NB4 (cell line): ENCODE data around the gene RAD51B.

Experiments
- MYC ChIP-seq: IDR thresholded peaks from 2 replicates; pipeline ENCODE4 v1.6.1; 2011; ENCODE audit warnings: low read depth, low read length
- POLR2A ChIP-seq: IDR thresholded peaks from 2 replicates; pipeline ENCODE4 v1.6.1; 2011; ENCODE audit warnings: mild to moderate bottlenecking; ENCODE audit not compliant: insufficient read length; ENCODE audit errors: extremely low read depth
- TF ChIP-seq, protein P1 (sequence below): IDR thresholded peaks from one replicate; pipeline ENCODE4 v1.5.1; 2012; ENCODE audit warnings: low read depth, low read length

DNA sequence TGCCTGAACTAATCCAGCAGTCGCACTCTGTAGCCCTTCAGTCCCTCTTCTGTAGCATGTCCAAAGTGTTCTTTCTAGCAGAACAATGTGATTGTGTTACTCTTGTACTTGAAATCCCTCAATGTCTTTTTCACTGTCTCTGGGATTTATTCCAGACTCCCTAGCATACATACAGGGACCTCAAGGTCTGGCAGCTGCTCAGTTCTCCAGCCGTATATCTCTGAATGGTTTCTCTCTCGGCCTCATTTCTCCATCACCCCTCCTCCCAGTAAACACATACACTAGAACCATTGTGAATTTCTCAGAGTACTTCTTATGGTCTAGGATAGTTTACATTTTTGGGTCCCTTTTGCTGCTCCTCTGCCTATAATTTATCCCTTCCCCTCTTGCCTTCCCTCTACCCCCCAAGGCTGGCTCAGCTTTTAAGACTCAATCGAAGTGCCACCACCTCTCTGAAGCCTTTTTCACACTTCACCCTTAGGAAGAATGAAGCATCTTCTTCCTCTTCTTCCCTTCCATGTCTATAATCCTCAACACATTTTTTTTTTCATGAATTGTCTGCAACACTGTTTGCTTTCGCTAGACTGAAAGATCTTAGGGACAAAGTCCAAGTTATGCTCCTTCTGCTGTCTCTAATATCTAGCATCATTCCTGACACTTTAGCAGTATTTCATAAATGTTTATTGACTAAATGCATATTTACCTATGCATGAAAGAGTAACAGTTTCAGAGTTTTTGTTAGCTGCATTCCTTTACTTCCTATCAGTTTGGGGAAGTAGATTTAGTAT is 527.2 kb downstream of the RAD51B start:
- TF ChIP-seq, protein P1, sequence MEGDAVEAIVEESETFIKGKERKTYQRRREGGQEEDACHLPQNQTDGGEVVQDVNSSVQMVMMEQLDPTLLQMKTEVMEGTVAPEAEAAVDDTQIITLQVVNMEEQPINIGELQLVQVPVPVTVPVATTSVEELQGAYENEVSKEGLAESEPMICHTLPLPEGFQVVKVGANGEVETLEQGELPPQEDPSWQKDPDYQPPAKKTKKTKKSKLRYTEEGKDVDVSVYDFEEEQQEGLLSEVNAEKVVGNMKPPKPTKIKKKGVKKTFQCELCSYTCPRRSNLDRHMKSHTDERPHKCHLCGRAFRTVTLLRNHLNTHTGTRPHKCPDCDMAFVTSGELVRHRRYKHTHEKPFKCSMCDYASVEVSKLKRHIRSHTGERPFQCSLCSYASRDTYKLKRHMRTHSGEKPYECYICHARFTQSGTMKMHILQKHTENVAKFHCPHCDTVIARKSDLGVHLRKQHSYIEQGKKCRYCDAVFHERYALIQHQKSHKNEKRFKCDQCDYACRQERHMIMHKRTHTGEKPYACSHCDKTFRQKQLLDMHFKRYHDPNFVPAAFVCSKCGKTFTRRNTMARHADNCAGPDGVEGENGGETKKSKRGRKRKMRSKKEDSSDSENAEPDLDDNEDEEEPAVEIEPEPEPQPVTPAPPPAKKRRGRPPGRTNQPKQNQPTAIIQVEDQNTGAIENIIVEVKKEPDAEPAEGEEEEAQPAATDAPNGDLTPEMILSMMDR, result no peak
- TF ChIP-seq POLR2A (no peak), MYC (no peak)
